Heart left ventricle (tissue), 16 donors: Measurements from ENCODE around the gene LRRC14B. TPM values are rescaled to one million over a fixed set of nuclear protein-coding genes. Genes with fewer than 3 reads are reported as not detected.
"Not testable (repeated sequence)": the region's sequence is repeated elsewhere in the genome, so short reads cannot be mapped to it uniquely, and the experiment has no call there.

Source experiments
- ATAC-seq, 4 donors: fragments of 200-7000 bp; cut with Tn5 transposase; one replicate each; pipeline ENCODE4 v1.9.1; 2020 to 2022; ENCODE audit warnings: moderate library complexity in 4 of 4, mild to moderate bottlenecking in 3 of 4, moderate number of reproducible peaks in 1 of 4
- DNase-seq, 5 donors: peaks; one replicate each; pipeline ENCODE4 v3.0.0-alpha.2; 2020
- H3K27ac ChIP-seq, 12 donors: fragments of 200-600 bp; sonication (generic) in 4 of 12; one replicate each; pipeline versions ENCODE4 v1.5.0 to v1.8.0; 2016 to 2022; ENCODE audit warnings: mild to moderate bottlenecking in 2 of 12
- H3K27me3 ChIP-seq, 9 donors: fragments of 200-600 bp; sonication (generic) in 2 of 9; one replicate each; pipeline versions ENCODE4 v1.5.1 to v1.8.0; 2016 to 2022; ENCODE audit warnings: mild to moderate bottlenecking in 3 of 9
- H3K36me3 ChIP-seq, 9 donors: fragments of 200-600 bp; sonication (generic) in 2 of 9; one replicate each; pipeline versions ENCODE4 v1.5.0 to v1.8.0; 2018 to 2022; ENCODE audit warnings: mild to moderate bottlenecking in 2 of 9
- H3K4me1 ChIP-seq, 12 donors: fragments of 200-600 bp; sonication (generic) in 4 of 12; one replicate each; pipeline versions ENCODE4 v1.5.0 to v1.8.0; 2016 to 2022; ENCODE audit warnings: mild to moderate bottlenecking in 3 of 12
- H3K4me3 ChIP-seq, 12 donors: fragments of 200-600 bp; sonication (generic) in 4 of 12; one replicate each; pipeline versions ENCODE4 v1.5.0 to v1.8.0; 2017 to 2022; ENCODE audit warnings: mild to moderate bottlenecking in 9 of 12, moderate library complexity in 4 of 12
- H3K9me3 ChIP-seq, 12 donors: fragments of 200-600 bp; sonication (generic) in 4 of 12; one replicate each; pipeline versions ENCODE4 v1.5.0 to v1.8.0; 2016 to 2022; ENCODE audit warnings: mild to moderate bottlenecking in 1 of 12
- CTCF ChIP-seq, 12 donors: fragments of 200-600 bp; sonication (generic) in 4 of 12; IDR thresholded peaks; one replicate each; pipeline versions ENCODE4 v1.5.0 to v1.8.0; 2018 to 2022; ENCODE audit warnings: antibody characterized with exemption in 12 of 12, mild to moderate bottlenecking in 5 of 12
- POLR2A ChIP-seq, 2 donors: fragments of 450-650 bp; IDR thresholded peaks; one replicate each; pipeline ENCODE4 v1.6.1; 2017; ENCODE audit warnings: antibody characterized with exemption in 2 of 2, mild to moderate bottlenecking in 2 of 2, moderate library complexity in 2 of 2
- WGBS, 4 donors: extraction: QIAGEN DNeasy Blood & Tissue Kit in 2 of 4; methylation state at CpG; one replicate each; pipeline versions ENCODE4 v1.1.5 to v1.1.7; 2013 to 2018; 5-methylcytosine and 5-hydroxymethylcytosine counted together
- intact Hi-C, 10 donors: fragments of 100-400 bp; cut with DNase I; formaldehyde crosslinking; loops; one replicate each; pipeline versions ENCODE4 v1.11.1 to v1.14.2; 2022
- polyA plus RNA-seq, 2 donors: library from polyadenylated mRNA; stranded (reverse); fragments of 200-250 nt; gene quantifications; one replicate each; pipeline ENCODE4 v1.2.3, GENCODE V29; 2013
- total RNA-seq, 9 donors: library from RNA; depleted of rRNA in 2 of 9; stranded (reverse); fragments of >200 nt in 2 of 9; fragmentation: NEBNext Ultra II Directional in 3 of 9; extraction: Animal tissue kit (Norgen Biotek cat#: 25700) in 3 of 9; gene quantifications; one replicate each; pipeline versions ENCODE4 v1.1.0 to v1.2.4, GENCODE V29; 2016 to 2023
- donor health status: ischemic (EF 13 %, LVEDD 7.1; RV severe dilation, severe dysfunction).
- donor health status: healthy with polysubstance abuse.
- donor health status: DM: no; HTN: yes; CAD: no.
- donor health status: DM: no; HTN: no; CAD: no.
- donor health status: ischemic (EF 25% LVEDD 6.9; RV normal size, moderate dysfunction).
- donor health status: ischemic (EF 25% LVEDD 5.7; RV mildly dilated, moderate dysfunction).
- donor health status: healthy.
- donor health status: DM: yes; HTN: yes; CAD: no.
- donor health status: ischemic (EF 35%, LVEDD 5.7; RV mildly dilated, moderate dysfunction).
- donor health status: nonischemic (EF 11% LVEDD 7.7; RV severe dilation, severe dysfunction).
- donor health status: DM: yes; HTN: yes; CAD: no.
- donor health status: PGD.
- donor health status: ischemic (EF 29% LVEDD 5.4; RV normal size, mild dysfunction).
- donor health status: nonischemic (EF 23%, LVEDD 6.1; RV moderate dilation, normal function).

Gene LRRC14B
- total and polyA plus RNA-seq, 11 donors, result 6.1 to 133 (median 40.3) TPM

- Histone ChIP-seq H3K4me3 (no peak overlapping the region), H3K36me3 (no peaks in the 10 kb centered on the region), H3K27me3 (peaks cover 0 to 16% (median 0%) of the 10 kb centered on the region in 9 donors), H3K27ac (no peak overlapping the region), H3K4me1 (no peaks in the 10 kb centered on the region), H3K9me3 (no peaks in the 10 kb centered on the region)
- peak in 1 of 4 donors; percentile 33 for ATAC-seq
- peak in 1 of 5 donors; percentile 55 for DNase-seq
- WGBS, 4 donors, result 82 to 88% (median 84%) methylated on average over 15 to 23 of the region's 23 CpGs
- TF ChIP-seq CTCF (IDR thresholded peaks at IDR 0.05), result no peak
- TF ChIP-seq POLR2A (IDR thresholded peaks at IDR 0.05), result no peak
- intact Hi-C loops, result no loop called here
These were observed 28.5 kb upstream of the LRRC14B start for GRCh38 chr5:162565-163337.

- TF ChIP-seq CTCF (IDR thresholded peaks at IDR 0.05) (no peak), POLR2A (IDR thresholded peaks at IDR 0.05) (no peak)
- no peak overlapping the region for H3K4me3 ChIP-seq
- peaks cover 0 to 16% (median 0%) of the 10 kb centered on the region in 9 donors for H3K27me3 ChIP-seq
- H3K27ac ChIP-seq, result no peak overlapping the region
- H3K4me1 ChIP-seq, result peaks cover 0 to 3% (median 0%) of the 10 kb centered on the region in 12 donors
- WGBS, 4 donors, result 74 to 88% (median 85%) methylated on average over 7 of the region's 7 CpGs
- peak in 1 of 5 donors; percentile 20 for DNase-seq
- H3K36me3 ChIP-seq, result no peaks in the 10 kb centered on the region
- no peaks in the 10 kb centered on the region for H3K9me3 ChIP-seq
- intact Hi-C loops, result no loop called here
- no peak for ATAC-seq
These were observed 28.0 kb upstream of the LRRC14B start for GRCh38 chr5:163338-163620.

DNA sequence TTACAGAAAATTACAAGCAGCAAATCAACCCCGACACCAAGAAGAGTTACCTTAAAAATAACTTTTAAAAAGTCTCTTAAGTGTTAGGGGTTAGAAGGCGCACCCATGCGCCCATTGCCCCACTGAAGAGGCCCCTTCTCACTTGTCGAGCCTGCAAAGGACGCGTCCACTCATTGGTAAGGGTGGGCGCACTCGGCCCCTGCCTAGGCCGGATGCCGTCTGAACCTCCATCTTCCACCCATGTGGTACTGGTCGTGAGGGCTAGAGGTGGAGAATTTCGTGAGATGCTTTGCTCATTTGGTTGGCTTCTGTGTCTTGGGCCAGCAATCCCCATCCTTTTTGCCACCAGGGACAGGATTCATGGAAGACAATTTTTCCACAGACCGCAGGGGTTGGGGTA is 27.5 kb upstream of the LRRC14B start:
- no peak overlapping the region for H3K27ac ChIP-seq
- H3K4me3 ChIP-seq, result no peak overlapping the region
- intact Hi-C loops, result no loop called here
- no peak for DNase-seq
- WGBS, 4 donors, result 80 to 97% (median 84%) methylated on average over 13 of the region's 13 CpGs
- peaks cover 0 to 16% (median 0%) of the 10 kb centered on the region in 9 donors for H3K27me3 ChIP-seq
- H3K36me3 ChIP-seq, result no peaks in the 10 kb centered on the region
- no peak for ATAC-seq
- peaks cover 0 to 9% (median 3%) of the 10 kb centered on the region in 12 donors for H3K4me1 ChIP-seq
- no peak for TF ChIP-seq CTCF (IDR thresholded peaks at IDR 0.05)
- TF ChIP-seq POLR2A (IDR thresholded peaks at IDR 0.05), result no peak
- H3K9me3 ChIP-seq, result no peaks in the 10 kb centered on the region

DNA sequence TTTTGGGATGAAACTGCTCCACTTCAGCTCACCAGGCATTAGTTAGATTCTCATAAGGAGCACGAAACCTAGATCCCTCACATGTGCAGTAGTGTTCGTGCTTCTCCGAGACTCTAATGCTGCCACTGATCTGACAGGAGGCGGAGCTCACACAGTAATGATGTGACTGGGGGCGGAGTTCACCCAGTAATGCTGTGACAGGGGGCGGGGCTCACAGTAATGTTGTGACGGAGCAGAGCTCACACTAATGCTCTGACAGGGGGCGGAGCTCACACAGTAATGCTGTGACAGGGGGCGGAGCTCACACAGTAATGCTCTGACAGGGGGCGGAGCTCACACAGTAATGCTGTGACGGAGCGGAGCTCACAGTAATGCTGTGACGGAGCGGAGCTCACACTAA is 27.1 kb upstream of the LRRC14B start:
- intact Hi-C loops, result no loop called here
- WGBS, 4 donors, result 69 to 94% (median 78%) methylated on average over 9 to 14 of the region's 14 CpGs

DNA sequence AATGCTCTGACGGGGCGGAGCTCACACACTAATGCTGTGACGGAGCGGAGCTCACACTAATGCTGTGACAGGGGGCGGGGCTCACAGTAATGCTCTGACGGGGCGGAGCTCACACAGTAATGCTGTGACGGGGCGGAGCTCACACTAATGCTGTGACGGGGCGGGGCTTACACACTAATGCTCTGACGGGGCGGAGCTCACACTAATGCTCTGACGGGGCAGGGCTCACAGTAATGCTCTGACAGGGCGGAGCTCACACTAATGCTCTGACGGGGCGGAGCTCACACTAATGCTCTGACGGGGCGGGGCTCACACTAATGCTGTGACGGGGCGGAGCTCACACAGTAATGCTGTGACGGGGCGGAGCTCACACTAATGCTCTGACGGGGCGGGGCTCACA is 26.5 kb upstream of the LRRC14B start:
- DNase-seq, H3K9me3 ChIP-seq, H3K27me3 ChIP-seq, ATAC-seq, intact Hi-C loops, H3K27ac ChIP-seq, H3K4me3 ChIP-seq, H3K36me3 ChIP-seq: not testable (repeated sequence)
- 75 to 96% (median 92%) methylated on average over 5 to 22 of the region's 25 CpGs for WGBS, 4 donors
- peaks cover 0 to 17% (median 8%) of the 10 kb centered on the region in 12 donors for H3K4me1 ChIP-seq

More for the DNA sequence above, 27.1 kb upstream of the LRRC14B start:
- DNase-seq (no peak), ATAC-seq (no peak)
- peaks cover 0 to 13% (median 0%) of the 10 kb centered on the region in 9 donors for H3K27me3 ChIP-seq
- H3K4me1 ChIP-seq, result peaks cover 0 to 13% (median 5%) of the 10 kb centered on the region in 12 donors
- H3K9me3 ChIP-seq, result no peaks in the 10 kb centered on the region
- TF ChIP-seq POLR2A (IDR thresholded peaks at IDR 0.05), result no peak
- TF ChIP-seq CTCF (IDR thresholded peaks at IDR 0.05), result no peak
- H3K36me3 ChIP-seq, result no peaks in the 10 kb centered on the region
- no peak overlapping the region for H3K27ac ChIP-seq
- no peak overlapping the region for H3K4me3 ChIP-seq
